Measurements from ENCODE around the gene SCAF4.

DNA sequence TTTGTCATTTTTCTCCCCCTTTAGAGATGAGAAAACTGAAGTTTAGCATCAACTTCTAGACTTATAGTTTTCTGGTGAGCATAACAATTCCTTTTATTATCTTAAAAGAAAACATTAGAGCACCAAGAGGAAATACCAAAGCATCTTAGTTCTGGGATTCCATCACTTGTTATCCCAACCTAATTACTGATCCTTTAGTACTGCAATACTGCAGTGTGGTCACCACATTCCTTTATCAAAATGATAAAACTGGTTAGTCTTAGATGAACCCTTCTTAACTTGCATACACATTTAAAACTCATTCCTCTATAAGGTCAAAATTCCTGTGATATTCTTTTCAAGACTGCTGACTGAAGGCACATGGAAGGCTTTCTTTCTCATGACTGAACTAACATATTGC is 49.3 kb downstream of the SCAF4 start:
- TF ChIP-seq SPI1 (IDR thresholded peaks at IDR 0.05; ENCODE audit: low read depth, low read length) (no peak), POLR2A (IDR thresholded peaks at IDR 0.05; ENCODE audit: low read depth, low read length) (no peak)
